Smooth muscle cell (in vitro differentiated cells): ENCODE data around the gene MEIOC. TPM values are rescaled to one million over a fixed set of nuclear protein-coding genes. Genes with fewer than 3 reads are reported as not detected.
A peak's percentile ranks its signal among the peaks of the same experiment; 100 is the strongest.
"Not testable (repeated sequence)": the region's sequence is repeated elsewhere in the genome, so short reads cannot be mapped to it uniquely, and the experiment has no call there.

ENCODE experiments used
- DNase-seq: peaks from one replicate; lab custom pipeline; 2025; ENCODE audit not compliant: unreplicated experiment; lab: John Stamatoyannopoulos, UW
- H2AFZ ChIP-seq: fragments of 200-600 bp; sonication (generic); 2 replicates; pipeline ENCODE4 v1.6.0; 2016; ENCODE audit warnings: antibody characterized with exemption, low read depth, mild to moderate bottlenecking
- H3F3A ChIP-seq: fragments of 200-600 bp; sonication (generic); 2 replicates; pipeline ENCODE4 v1.6.0; 2017; ENCODE audit warnings: antibody characterized with exemption, low read depth
- H3K27ac ChIP-seq: fragments of 200-600 bp; sonication (generic); 2 replicates; pipeline ENCODE4 v1.5.1; 2016; ENCODE audit warnings: low read depth, mild to moderate bottlenecking
- H3K27me3 ChIP-seq: fragments of 200-600 bp; sonication (generic); 2 replicates; pipeline ENCODE4 v1.6.1; 2016; ENCODE audit warnings: low read depth, mild to moderate bottlenecking
- H3K36me3 ChIP-seq: fragments of 200-600 bp; sonication (generic); 2 replicates; pipeline ENCODE4 v1.5.1; 2016; ENCODE audit warnings: low read depth
- H3K4me1 ChIP-seq: fragments of 200-600 bp; sonication (generic); 2 replicates; pipeline ENCODE4 v1.5.1; 2016; ENCODE audit warnings: low read depth
- H3K4me2 ChIP-seq: fragments of 200-600 bp; sonication (generic); 2 replicates; pipeline ENCODE4 v1.6.0; 2016; ENCODE audit warnings: mild to moderate bottlenecking
- H3K4me3 ChIP-seq: fragments of 200-600 bp; sonication (generic); 2 replicates; pipeline ENCODE4 v1.5.1; 2016; ENCODE audit warnings: mild to moderate bottlenecking
- H3K79me2 ChIP-seq: fragments of 200-600 bp; sonication (generic); 2 replicates; pipeline ENCODE4 v1.6.0; 2016; ENCODE audit warnings: low read depth, mild to moderate bottlenecking
- H3K9ac ChIP-seq: fragments of 200-600 bp; sonication (generic); 2 replicates; pipeline ENCODE4 v1.6.0; 2016; ENCODE audit warnings: low read depth
- H3K9me3 ChIP-seq: fragments of 200-600 bp; sonication (generic); replicated peaks from 2 replicates; pipeline ENCODE4 v1.5.1; 2016; ENCODE audit warnings: low read depth
- H4K20me1 ChIP-seq: fragments of 200-600 bp; sonication (generic); 2 replicates; pipeline ENCODE4 v1.6.0; 2016; ENCODE audit warnings: low read depth
- WGBS: methylation state at CpG from one replicate; pipeline ENCODE4 v1.1.7; 2016; ENCODE audit warnings: low lambda C conversion rate; 5-methylcytosine and 5-hydroxymethylcytosine counted together
- polyA plus RNA-seq: library from polyadenylated mRNA; unstranded; fragments of >200 nt; fragmentation: Nextera tagmentation; extraction: Ambion mirVana; gene quantifications from 2 replicates; pipeline ENCODE4 v1.2.1, GENCODE V29; 2016
- total RNA-seq: library from RNA; depleted of rRNA; stranded (reverse); fragments of >200 nt; gene quantifications from 2 replicates; pipeline ENCODE4 v1.2.3, GENCODE V29; 2014
- TF ChIP-seq, protein P1 (sequence below): fragments of 200-600 bp; sonication (generic); IDR thresholded peaks from 2 replicates; pipeline ENCODE4 v1.5.1; 2017; ENCODE audit warnings: borderline replicate concordance, mild to moderate bottlenecking, antibody characterized with exemption; ENCODE audit not compliant: insufficient read depth, poor library complexity, severe bottlenecking

MEIOC gene
- total and polyA plus RNA-seq, 2 experiments from 2014 or later: not detected

DNA sequence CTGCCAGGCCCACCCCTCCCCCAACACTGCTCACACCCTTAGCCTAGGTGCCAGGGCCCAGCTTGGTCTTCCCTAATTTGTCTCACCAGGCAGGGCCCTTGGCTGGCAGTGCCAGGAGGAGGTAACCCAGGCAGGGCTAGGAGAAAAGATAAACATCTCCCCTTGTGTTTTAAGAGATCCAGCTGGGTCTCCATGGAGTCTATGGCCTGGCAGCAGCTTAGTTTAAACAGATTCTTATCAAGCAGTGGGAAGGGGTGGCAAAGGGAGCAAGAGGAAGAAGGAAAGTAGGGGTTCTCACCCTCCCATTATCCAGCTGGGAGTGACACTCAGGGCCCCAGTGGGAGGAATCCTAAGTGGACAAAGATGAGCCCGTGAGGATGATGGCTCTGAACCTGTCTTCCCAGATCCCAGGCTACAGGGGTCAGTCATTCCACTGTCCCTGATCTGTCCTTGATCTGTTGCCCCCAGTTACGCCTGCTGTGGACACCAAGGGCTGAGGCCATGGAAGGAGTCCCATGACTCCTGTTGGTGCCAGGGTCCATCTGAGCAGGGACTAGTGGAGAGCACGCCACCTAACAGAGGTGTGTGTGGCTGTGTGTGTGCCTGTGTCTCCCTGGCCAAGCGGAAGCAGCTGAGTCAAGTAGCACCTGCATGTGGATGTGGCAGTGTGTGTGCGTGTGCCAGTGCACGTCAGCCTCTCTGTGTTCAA, 47.4 kb upstream of the MEIOC start:
- TF ChIP-seq, protein P1, sequence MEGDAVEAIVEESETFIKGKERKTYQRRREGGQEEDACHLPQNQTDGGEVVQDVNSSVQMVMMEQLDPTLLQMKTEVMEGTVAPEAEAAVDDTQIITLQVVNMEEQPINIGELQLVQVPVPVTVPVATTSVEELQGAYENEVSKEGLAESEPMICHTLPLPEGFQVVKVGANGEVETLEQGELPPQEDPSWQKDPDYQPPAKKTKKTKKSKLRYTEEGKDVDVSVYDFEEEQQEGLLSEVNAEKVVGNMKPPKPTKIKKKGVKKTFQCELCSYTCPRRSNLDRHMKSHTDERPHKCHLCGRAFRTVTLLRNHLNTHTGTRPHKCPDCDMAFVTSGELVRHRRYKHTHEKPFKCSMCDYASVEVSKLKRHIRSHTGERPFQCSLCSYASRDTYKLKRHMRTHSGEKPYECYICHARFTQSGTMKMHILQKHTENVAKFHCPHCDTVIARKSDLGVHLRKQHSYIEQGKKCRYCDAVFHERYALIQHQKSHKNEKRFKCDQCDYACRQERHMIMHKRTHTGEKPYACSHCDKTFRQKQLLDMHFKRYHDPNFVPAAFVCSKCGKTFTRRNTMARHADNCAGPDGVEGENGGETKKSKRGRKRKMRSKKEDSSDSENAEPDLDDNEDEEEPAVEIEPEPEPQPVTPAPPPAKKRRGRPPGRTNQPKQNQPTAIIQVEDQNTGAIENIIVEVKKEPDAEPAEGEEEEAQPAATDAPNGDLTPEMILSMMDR: no peak
- no peak for DNase-seq
- peak overlapping the region; percentile 48 for H3K4me2 ChIP-seq
- peaks cover 9% of the 10 kb centered on the region for H3K4me1 ChIP-seq
- H3K27me3 ChIP-seq: no peaks in the 10 kb centered on the region
- H3K9me3 ChIP-seq: no peaks in the 10 kb centered on the region
- no peak overlapping the region for H3K9ac ChIP-seq
- 90% methylated on average over 6 of the region's 6 CpGs for WGBS
- no peaks in the 10 kb centered on the region for H3F3A ChIP-seq
- H2AFZ ChIP-seq: peak overlapping the region; percentile 20
- no peaks in the 10 kb centered on the region for H3K79me2 ChIP-seq
- H3K27ac ChIP-seq: no peak overlapping the region
- H4K20me1 ChIP-seq: no peaks in the 10 kb centered on the region
- H3K4me3 ChIP-seq: no peak overlapping the region
- H3K36me3 ChIP-seq: no peaks in the 10 kb centered on the region

DNA sequence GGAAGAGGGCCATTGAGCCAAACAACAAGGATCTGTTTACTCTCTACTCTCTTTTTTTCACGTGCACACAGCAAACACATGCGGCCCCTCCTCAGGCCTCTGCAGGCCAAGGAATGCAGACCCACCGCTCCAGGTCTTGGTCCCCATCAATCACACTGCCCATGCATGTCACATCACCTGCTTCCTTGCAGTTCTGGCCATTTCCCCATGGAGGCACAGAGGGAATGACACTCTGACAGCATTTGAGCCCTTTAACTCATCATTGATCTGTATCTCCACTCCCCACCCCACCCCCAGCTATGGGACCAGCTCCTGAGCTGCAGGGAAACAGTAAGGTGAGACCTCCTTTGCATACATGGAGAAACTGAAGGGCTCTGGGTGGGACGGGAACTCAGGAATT, 45.9 kb upstream of the MEIOC start:
- no peak overlapping the region for H3K4me3 ChIP-seq
- no peak for DNase-seq

DNA sequence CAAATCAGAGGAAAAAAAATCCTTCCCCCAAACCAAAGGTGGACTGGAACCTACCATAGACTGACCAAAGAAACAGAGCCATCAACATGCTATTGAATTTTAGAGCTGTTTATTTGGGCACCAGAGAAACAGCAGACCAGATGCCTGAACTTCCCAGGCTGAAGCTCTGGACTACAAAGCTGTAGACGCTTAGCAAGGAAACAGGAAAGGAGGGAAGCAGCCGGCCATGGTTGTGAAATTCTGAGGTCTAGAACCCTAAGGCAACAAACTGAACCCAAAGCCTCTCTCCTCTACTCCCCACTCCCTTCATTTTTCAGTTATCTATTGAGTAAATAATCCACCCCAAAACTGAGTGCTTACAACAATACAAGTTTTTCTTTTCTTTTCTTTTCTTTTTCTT, 45.4 kb upstream of the MEIOC start:
- H3K27ac ChIP-seq: no peak overlapping the region
- H3K4me3 ChIP-seq: no peak overlapping the region
- H4K20me1 ChIP-seq: no peaks in the 10 kb centered on the region
- H3K4me1 ChIP-seq: peaks cover 9% of the 10 kb centered on the region
- H3K9ac ChIP-seq: no peak overlapping the region
- no peaks in the 10 kb centered on the region for H3K9me3 ChIP-seq
- no peaks in the 10 kb centered on the region for H3K79me2 ChIP-seq
- TF ChIP-seq, protein P1: no peak
- peak overlapping the region; percentile 52 for H2AFZ ChIP-seq
- no peaks in the 10 kb centered on the region for H3K36me3 ChIP-seq
- no peak overlapping the region for H3K4me2 ChIP-seq
- WGBS: 0% methylated on average over 2 of the region's 2 CpGs
- no peaks in the 10 kb centered on the region for H3F3A ChIP-seq
- DNase-seq: no peak
- H3K27me3 ChIP-seq: no peaks in the 10 kb centered on the region

More for the DNA sequence above, 45.9 kb upstream of the MEIOC start:
- TF ChIP-seq, protein P1: no peak
- H3K9me3 ChIP-seq: no peaks in the 10 kb centered on the region
- H3K4me1 ChIP-seq: peaks cover 9% of the 10 kb centered on the region
- no peak overlapping the region for H3K27ac ChIP-seq
- no peaks in the 10 kb centered on the region for H4K20me1 ChIP-seq
- 42% methylated on average over 4 of the region's 4 CpGs for WGBS
- no peak overlapping the region for H3K9ac ChIP-seq
- no peaks in the 10 kb centered on the region for H3K27me3 ChIP-seq
- H2AFZ ChIP-seq: no peak overlapping the region
- H3F3A ChIP-seq: no peaks in the 10 kb centered on the region
- no peaks in the 10 kb centered on the region for H3K36me3 ChIP-seq
- no peaks in the 10 kb centered on the region for H3K79me2 ChIP-seq
- no peak overlapping the region for H3K4me2 ChIP-seq

DNA sequence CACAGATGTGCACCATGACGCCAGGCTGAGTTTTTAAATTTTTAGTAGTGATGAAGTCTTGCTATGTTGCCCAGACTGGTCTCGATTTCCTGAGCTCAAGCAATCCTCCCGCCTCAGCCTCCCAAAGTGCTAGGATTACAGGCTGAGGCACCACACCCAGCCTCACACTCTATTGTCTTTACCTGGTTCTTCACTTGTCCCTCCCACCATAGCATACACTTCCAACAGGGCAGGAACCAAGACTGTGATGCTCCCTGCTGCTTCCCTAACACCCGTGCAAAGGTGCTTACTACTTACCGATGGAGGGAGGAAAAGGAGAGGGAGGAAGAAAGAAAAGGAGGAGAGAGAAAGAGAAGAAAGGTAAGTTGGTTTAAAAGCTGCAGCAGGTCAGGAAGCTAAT, 41.4 kb upstream of the MEIOC start:
- H3K79me2 ChIP-seq: no peaks in the 10 kb centered on the region
- no peak overlapping the region for H3K4me2 ChIP-seq
- H3K4me1 ChIP-seq: no peaks in the 10 kb centered on the region
- no peak overlapping the region for H3K4me3 ChIP-seq
- H3K27ac ChIP-seq: no peak overlapping the region
- TF ChIP-seq, protein P1: no peak
- H3F3A ChIP-seq: no peaks in the 10 kb centered on the region
- no peaks in the 10 kb centered on the region for H3K9me3 ChIP-seq
- DNase-seq: no peak
- no peak overlapping the region for H3K9ac ChIP-seq
- H3K36me3 ChIP-seq: no peaks in the 10 kb centered on the region
- H4K20me1 ChIP-seq: no peaks in the 10 kb centered on the region
- WGBS: 87% methylated on average over 5 of the region's 5 CpGs
- H2AFZ ChIP-seq: no peak overlapping the region
- no peaks in the 10 kb centered on the region for H3K27me3 ChIP-seq

DNA sequence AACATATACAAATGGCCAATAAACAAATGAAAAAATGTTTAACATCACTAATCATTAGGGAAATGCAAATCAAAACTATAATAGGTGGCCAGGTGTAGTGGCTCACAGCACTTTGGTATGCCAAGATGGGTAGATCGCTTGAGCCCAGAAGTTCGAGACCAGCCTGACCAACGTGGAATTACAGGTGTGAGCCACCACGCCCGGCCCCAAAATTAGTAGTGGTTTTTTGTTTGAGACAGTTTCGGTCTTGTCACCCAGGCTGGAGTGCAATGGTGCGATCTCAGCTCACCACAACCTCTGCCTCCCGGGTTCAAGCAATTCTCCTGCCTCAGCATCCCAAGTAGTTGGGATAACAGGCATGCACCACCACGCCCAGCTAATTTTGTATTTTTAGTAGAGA, 37.6 kb upstream of the MEIOC start:
- H3K4me2 ChIP-seq: not testable (repeated sequence)
- 86% methylated on average over 9 of the region's 9 CpGs for WGBS

More for the DNA sequence above, 37.6 kb upstream of the MEIOC start:
- H3K27ac ChIP-seq, H3K79me2 ChIP-seq, H2AFZ ChIP-seq, DNase-seq, H3K27me3 ChIP-seq, H3F3A ChIP-seq, H3K9ac ChIP-seq, H3K4me3 ChIP-seq, H3K36me3 ChIP-seq, H3K9me3 ChIP-seq, H3K4me1 ChIP-seq, H4K20me1 ChIP-seq: not testable (repeated sequence)
